ENCODE measurements around the gene TNMD. TPM values are rescaled to one million over a fixed set of nuclear protein-coding genes. Genes with fewer than 3 reads are reported as not detected.

TNMD gene
- total RNA-seq, 1 experiment from 2014 or later: not detected

DNA sequence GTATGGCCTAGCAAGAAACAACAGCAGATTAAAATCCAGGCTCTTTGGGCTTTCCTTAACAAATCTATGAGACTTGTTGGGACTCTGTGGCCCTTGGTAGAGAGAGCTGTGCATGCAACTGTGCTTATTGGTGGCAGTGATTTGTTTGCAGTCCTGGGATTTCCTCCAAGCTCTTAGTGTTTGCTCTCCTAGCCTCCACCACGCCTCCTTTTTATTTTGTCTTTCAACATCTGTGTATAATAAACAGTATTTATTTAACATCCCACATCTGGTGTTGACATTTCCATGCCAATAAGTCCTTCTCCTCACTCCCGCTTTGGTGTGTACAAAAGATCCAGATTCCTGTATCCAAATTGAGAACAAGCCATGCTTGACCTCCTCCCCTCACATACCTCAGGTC lies 3.1 kb downstream of the TNMD start:
- Histone ChIP-seq H3K27me3 (ENCODE audit: low read length) (peaks cover 25% of the 10 kb centered on the region), H3K27ac (ENCODE audit: low read length) (no peak overlapping the region), H3K4me1 (ENCODE audit: insufficient read depth, low read length) (no peaks in the 10 kb centered on the region), H3K9ac (ENCODE audit: low read length) (no peak overlapping the region), H3K79me2 (ENCODE audit: low read length) (no peaks in the 10 kb centered on the region), H3K9me3 (ENCODE audit: low read length) (no peaks in the 10 kb centered on the region), H3K36me3 (ENCODE audit: low read depth, low read length) (no peaks in the 10 kb centered on the region), H3K4me2 (ENCODE audit: low read length) (no peak overlapping the region), H4K20me1 (ENCODE audit: low read length) (no peaks in the 10 kb centered on the region), H3F3A (ENCODE audit: low read length, unreplicated experiment) (no peaks in the 10 kb centered on the region), H2AFZ (ENCODE audit: low read length) (no peak overlapping the region), H3K9me2 (replicated peaks; ENCODE audit: low read length) (no peaks in the 10 kb centered on the region), H3K4me3 (ENCODE audit: low read length) (no peak overlapping the region)
- ChIA-PET CTCF (no interaction called here), POLR2A (ENCODE audit: unreplicated experiment) (no interaction called here)
- ATAC-seq (no peak), DNase-seq (no peak)
- intact Hi-C loops (cut with micrococcal nuclease): no loop called here
- TF ChIP-seq EZH2phosphoT487 (IDR thresholded peaks at IDR 0.05; ENCODE audit: borderline replicate concordance, low read length) (no peak), EZH2 (IDR thresholded peaks at IDR 0.05; ENCODE audit: low read length, unreplicated experiment) (no peak)
- TF ChIP-seq, protein P1, sequence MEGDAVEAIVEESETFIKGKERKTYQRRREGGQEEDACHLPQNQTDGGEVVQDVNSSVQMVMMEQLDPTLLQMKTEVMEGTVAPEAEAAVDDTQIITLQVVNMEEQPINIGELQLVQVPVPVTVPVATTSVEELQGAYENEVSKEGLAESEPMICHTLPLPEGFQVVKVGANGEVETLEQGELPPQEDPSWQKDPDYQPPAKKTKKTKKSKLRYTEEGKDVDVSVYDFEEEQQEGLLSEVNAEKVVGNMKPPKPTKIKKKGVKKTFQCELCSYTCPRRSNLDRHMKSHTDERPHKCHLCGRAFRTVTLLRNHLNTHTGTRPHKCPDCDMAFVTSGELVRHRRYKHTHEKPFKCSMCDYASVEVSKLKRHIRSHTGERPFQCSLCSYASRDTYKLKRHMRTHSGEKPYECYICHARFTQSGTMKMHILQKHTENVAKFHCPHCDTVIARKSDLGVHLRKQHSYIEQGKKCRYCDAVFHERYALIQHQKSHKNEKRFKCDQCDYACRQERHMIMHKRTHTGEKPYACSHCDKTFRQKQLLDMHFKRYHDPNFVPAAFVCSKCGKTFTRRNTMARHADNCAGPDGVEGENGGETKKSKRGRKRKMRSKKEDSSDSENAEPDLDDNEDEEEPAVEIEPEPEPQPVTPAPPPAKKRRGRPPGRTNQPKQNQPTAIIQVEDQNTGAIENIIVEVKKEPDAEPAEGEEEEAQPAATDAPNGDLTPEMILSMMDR (conservative IDR thresholded peaks at IDR 0.05; ENCODE audit: low read depth, low read length): no peak
- no TSS peak for BruUV-seq (replicated peaks)

DNA sequence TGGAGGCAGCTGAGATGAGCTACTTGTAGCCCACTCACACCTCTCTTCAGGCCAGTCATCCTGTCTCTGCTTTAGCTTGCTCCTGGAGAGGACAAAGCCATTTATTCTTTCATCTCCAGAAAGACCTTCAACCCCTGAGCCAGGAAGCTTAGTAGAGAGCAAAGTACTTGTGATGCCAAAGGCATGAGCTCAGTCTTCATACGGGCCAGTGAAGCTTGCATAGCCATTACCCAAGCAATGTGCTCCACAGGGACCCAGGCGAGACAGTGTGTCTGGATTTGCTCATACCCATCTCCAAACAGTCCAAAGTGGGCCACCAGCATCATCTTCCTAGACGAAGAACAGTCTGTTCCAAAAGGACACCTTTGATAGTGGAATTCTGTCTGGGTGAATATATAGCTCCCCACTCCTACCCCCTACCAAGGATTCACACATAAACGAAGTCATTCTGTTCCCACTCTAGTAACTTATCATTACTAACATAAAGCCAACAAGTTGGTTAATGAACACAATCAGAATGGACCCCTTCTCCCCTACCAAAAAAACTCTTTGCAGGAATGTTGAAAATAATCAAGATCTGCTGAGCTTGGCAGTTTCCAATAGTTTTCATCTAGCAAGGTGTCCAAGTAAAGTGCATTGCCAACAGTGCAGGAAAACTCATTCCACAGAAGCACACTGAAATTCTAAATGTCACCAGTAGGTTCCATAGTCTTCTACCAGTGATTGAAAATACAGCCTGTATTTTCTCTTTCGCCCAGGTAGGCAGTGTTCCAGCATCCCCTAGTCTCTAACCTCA lies 6.7 kb downstream of the TNMD start:
- no peak for ATAC-seq
- no peak for TF ChIP-seq EZH2phosphoT487 (IDR thresholded peaks at IDR 0.05; ENCODE audit: borderline replicate concordance, low read length)
- TF ChIP-seq EZH2 (IDR thresholded peaks at IDR 0.05; ENCODE audit: low read length, unreplicated experiment): no peak
- TF ChIP-seq, protein P1 (conservative IDR thresholded peaks at IDR 0.05; ENCODE audit: low read depth, low read length): no peak
- H2AFZ ChIP-seq (ENCODE audit: low read length): no peak overlapping the region

DNA sequence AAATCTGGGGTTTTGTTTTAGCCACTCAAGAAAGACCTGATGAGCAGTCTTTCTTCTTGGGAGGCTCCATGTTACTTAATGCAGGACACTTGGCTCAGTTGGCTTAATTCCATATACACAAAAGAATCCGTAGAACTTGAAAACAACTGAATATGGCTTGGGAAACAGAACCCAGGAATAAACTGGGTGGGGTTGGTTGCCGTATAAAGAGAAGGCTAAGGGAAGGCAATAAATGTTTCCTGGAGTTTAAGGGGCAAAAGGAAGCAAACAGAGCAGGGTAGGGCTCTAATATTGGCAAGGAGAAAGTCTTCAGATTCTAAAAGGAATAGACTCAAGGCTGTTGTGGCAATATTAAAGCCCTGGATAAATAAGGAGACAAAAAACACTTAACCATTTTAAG lies 8.4 kb downstream of the TNMD start:
- no peaks in the 10 kb centered on the region for H3F3A ChIP-seq (ENCODE audit: low read length, unreplicated experiment)
- no TSS peak for BruUV-seq (replicated peaks)
- H3K79me2 ChIP-seq (ENCODE audit: low read length): no peaks in the 10 kb centered on the region
- H3K4me2 ChIP-seq (ENCODE audit: low read length): no peak overlapping the region
- H4K20me1 ChIP-seq (ENCODE audit: low read length): no peaks in the 10 kb centered on the region
- H3K9me2 ChIP-seq (replicated peaks; ENCODE audit: low read length): no peaks in the 10 kb centered on the region
- H3K36me3 ChIP-seq (ENCODE audit: low read depth, low read length): no peaks in the 10 kb centered on the region
- H3K27me3 ChIP-seq (ENCODE audit: low read length): peaks cover 32% of the 10 kb centered on the region
- H3K27ac ChIP-seq (ENCODE audit: low read length): no peak overlapping the region
- TF ChIP-seq EZH2phosphoT487 (IDR thresholded peaks at IDR 0.05; ENCODE audit: borderline replicate concordance, low read length) (no peak), EZH2 (IDR thresholded peaks at IDR 0.05; ENCODE audit: low read length, unreplicated experiment) (no peak)
- no peaks in the 10 kb centered on the region for H3K4me1 ChIP-seq (ENCODE audit: insufficient read depth, low read length)
- no peak overlapping the region for H3K9ac ChIP-seq (ENCODE audit: low read length)
- H3K9me3 ChIP-seq (ENCODE audit: low read length): no peaks in the 10 kb centered on the region
- no peak overlapping the region for H2AFZ ChIP-seq (ENCODE audit: low read length)
- no peak overlapping the region for H3K4me3 ChIP-seq (ENCODE audit: low read length)
- POLR2A ChIA-PET (ENCODE audit: unreplicated experiment): no interaction called here
- CTCF ChIA-PET: no interaction called here
- ATAC-seq: no peak
- intact Hi-C loops (cut with micrococcal nuclease): no loop called here
- DNase-seq: no peak

More for the DNA sequence above, 6.7 kb downstream of the TNMD start:
- no peak for DNase-seq
- H3K4me1 ChIP-seq (ENCODE audit: insufficient read depth, low read length): no peaks in the 10 kb centered on the region
- no peak overlapping the region for H3K9ac ChIP-seq (ENCODE audit: low read length)
- no peak overlapping the region for H3K4me3 ChIP-seq (ENCODE audit: low read length)
- H3K9me2 ChIP-seq (replicated peaks; ENCODE audit: low read length): no peaks in the 10 kb centered on the region
- peaks cover 23% of the 10 kb centered on the region; the same call in 1 of the 2 replicates for H3K27me3 ChIP-seq (ENCODE audit: low read length)
- intact Hi-C loops (cut with micrococcal nuclease): no loop called here
- no TSS peak for BruUV-seq (replicated peaks)
- H3K9me3 ChIP-seq (ENCODE audit: low read length): no peaks in the 10 kb centered on the region
- no peak overlapping the region for H3K27ac ChIP-seq (ENCODE audit: low read length)
- CTCF ChIA-PET: no interaction called here
- H3K36me3 ChIP-seq (ENCODE audit: low read depth, low read length): no peaks in the 10 kb centered on the region
- H4K20me1 ChIP-seq (ENCODE audit: low read length): no peaks in the 10 kb centered on the region
- H3F3A ChIP-seq (ENCODE audit: low read length, unreplicated experiment): no peaks in the 10 kb centered on the region
- POLR2A ChIA-PET (ENCODE audit: unreplicated experiment): no interaction called here
- H3K4me2 ChIP-seq (ENCODE audit: low read length): no peak overlapping the region
- no peaks in the 10 kb centered on the region for H3K79me2 ChIP-seq (ENCODE audit: low read length)

Measured in PC-3 (cell line).